Thoracic aorta (tissue), 2 donors: ENCODE results near the gene GNAS. TPM values are rescaled to one million over a fixed set of nuclear protein-coding genes. Genes with fewer than 3 reads are reported as not detected.
A peak's percentile ranks its signal among the peaks of the same experiment; 100 is the strongest.

ENCODE experiments used
- ATAC-seq: fragments of 150-250 bp; one replicate; pipeline ENCODE4 v1.8.0; 2017; ENCODE audit warnings: low read depth; ENCODE audit not compliant: insufficient number of reproducible peaks, low FRiP score
- DNase-seq: peaks from one replicate; pipeline ENCODE4 v3.0.0-alpha.2; 2020; ENCODE audit warnings: low spot score
- H3K27ac ChIP-seq, 2 donors: fragments of 200-600 bp; sonication (generic); 1 replicate in 1 of 2; 2 replicates in 1 of 2; pipeline ENCODE4 v1.5.1; 2016; ENCODE audit warnings: mild to moderate bottlenecking in 2 of 2, moderate library complexity in 2 of 2
- H3K27me3 ChIP-seq: fragments of 200-600 bp; sonication (generic); replicated peaks from 2 replicates; pipeline ENCODE4 v1.6.0; 2016; ENCODE audit warnings: mild to moderate bottlenecking; ENCODE audit not compliant: insufficient read depth
- H3K36me3 ChIP-seq: fragments of 200-600 bp; sonication (generic); one replicate; pipeline ENCODE4 v1.5.1; 2016
- H3K4me1 ChIP-seq, 2 donors: fragments of 200-600 bp; sonication (generic); 1 replicate in 1 of 2; 2 replicates in 1 of 2; pipeline versions ENCODE4 v1.5.1 to v1.6.0; 2016; ENCODE audit warnings: low read depth in 2 of 2, mild to moderate bottlenecking in 1 of 2; ENCODE audit not compliant: control insufficient read depth in 1 of 2
- H3K4me3 ChIP-seq: fragments of 200-600 bp; sonication (generic); 2 replicates; pipeline ENCODE4 v1.5.1; 2016; ENCODE audit warnings: mild to moderate bottlenecking
- H3K9me3 ChIP-seq: fragments of 200-600 bp; sonication (generic); 2 replicates; pipeline ENCODE4 v1.5.1; 2016
- total RNA-seq, 2 donors: library from RNA; depleted of rRNA; stranded (reverse); fragments of >200 nt; gene quantifications; one replicate each; pipeline versions ENCODE4 v1.1.0 to v1.2.3, GENCODE V29; 2016
- TF ChIP-seq, protein P1 (sequence below): fragments of 200-600 bp; sonication (generic); IDR thresholded peaks from one replicate; pipeline ENCODE4 v1.5.1; 2019; ENCODE audit warnings: antibody characterized with exemption

Gene GNAS
- 100 to 1,000 TPM; 742 to 943 TPM for total RNA-seq

DNA sequence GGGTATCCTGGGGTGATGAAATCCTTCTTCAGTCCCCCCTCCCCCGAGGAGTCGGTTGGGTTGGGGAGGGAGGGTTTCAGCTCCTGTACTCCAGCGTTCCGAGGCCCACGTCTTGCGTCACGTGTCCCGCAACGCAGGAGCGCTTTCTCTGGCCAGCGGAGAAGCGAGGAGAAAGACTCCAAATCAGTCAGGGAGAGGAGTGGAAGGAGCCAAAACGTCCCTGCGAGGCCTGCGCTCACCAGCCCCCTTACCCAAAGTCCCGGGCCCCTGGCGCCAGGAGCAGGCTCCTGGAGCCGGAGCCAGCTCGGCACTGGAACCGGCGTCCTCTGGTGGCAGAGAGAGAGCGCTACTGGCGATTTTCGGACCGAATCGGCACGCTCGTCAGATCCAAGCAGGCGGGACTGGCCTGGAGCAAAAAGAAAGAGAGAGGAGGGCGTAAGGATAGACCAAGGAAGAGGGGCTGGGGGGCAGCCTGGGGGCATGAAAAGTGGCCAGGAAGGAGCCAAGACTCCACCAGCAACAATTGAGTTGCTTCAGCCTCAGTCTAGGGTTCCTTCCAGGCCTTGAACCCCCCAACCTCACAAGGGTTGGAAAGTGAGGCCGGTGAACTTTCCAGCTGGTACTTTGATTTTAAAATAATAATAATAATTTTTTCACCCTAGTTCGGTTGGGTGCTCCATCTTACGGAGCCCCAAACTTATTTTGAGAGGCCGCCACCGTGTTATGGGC, at the start of gene GNAS:
Gene GNAS (plus strand): TSS at position 174 of the 729 bp plus-strand sequence.
- TF ChIP-seq, protein P1, sequence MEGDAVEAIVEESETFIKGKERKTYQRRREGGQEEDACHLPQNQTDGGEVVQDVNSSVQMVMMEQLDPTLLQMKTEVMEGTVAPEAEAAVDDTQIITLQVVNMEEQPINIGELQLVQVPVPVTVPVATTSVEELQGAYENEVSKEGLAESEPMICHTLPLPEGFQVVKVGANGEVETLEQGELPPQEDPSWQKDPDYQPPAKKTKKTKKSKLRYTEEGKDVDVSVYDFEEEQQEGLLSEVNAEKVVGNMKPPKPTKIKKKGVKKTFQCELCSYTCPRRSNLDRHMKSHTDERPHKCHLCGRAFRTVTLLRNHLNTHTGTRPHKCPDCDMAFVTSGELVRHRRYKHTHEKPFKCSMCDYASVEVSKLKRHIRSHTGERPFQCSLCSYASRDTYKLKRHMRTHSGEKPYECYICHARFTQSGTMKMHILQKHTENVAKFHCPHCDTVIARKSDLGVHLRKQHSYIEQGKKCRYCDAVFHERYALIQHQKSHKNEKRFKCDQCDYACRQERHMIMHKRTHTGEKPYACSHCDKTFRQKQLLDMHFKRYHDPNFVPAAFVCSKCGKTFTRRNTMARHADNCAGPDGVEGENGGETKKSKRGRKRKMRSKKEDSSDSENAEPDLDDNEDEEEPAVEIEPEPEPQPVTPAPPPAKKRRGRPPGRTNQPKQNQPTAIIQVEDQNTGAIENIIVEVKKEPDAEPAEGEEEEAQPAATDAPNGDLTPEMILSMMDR, result peak; percentile 43
- peaks cover 5 to 21% of the 10 kb centered on the region in 2 donors for H3K4me1 ChIP-seq
- H3K9me3 ChIP-seq, result no peaks in the 10 kb centered on the region
- no peak for ATAC-seq
- DNase-seq, result no peak
- H3K27ac ChIP-seq, result no peak within 1 kb of the TSS
- peak within 1 kb of the TSS; percentile 60 for H3K4me3 ChIP-seq
- H3K36me3 ChIP-seq, result no peaks in the 10 kb centered on the region
- peaks cover 6% of the 10 kb centered on the region for H3K27me3 ChIP-seq

DNA sequence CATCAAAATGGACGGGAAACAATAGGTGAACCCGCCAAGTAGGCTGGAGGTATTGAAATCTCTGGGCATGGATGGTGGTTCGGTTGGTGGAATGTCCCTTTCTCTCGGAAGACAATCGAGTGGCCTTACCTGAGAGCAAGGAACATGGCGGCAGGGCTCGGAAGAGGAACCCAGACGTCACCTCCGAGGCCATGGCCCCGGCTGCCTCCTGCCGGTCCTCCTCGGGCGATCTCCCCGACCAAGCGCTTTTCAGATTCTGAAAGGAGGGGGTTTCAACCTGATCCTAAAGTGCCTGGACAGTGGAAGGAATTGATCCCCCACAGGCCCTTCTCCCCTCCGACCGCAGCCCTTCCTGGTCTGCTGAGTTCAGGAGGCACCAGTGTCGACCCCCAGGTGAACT, 49.0 kb upstream of the GNAS start:
- Histone ChIP-seq H3K36me3 (no peaks in the 10 kb centered on the region), H3K4me1 (no peaks in the 10 kb centered on the region), H3K27ac (no peak overlapping the region), H3K4me3 (no peak overlapping the region), H3K27me3 (no peaks in the 10 kb centered on the region), H3K9me3 (no peaks in the 10 kb centered on the region)
- ATAC-seq (no peak), DNase-seq (no peak)
- TF ChIP-seq, protein P1, result no peak

DNA sequence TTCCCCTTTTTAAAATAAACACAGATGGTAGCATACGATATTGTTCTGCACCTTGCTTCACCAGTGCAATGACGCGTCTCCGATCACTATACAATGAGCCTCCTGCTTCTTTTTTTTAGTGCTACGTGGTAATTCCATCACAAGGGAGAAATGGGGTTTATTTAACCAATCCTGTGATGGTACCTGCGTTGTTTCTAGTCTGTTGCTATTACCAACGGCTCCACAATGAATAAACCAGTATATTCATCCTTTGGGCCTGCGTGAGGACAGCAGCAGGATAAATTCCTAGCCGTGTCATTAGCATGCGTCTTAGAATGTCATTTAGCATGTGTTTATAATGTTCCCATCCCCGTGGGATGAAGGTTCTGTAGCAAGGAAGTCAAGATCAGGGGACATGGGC, 44.7 kb upstream of the GNAS start:
- DNase-seq, result no peak
- Histone ChIP-seq H3K27ac (no peak overlapping the region), H3K9me3 (no peaks in the 10 kb centered on the region), H3K4me1 (no peaks in the 10 kb centered on the region), H3K4me3 (no peak overlapping the region), H3K27me3 (no peaks in the 10 kb centered on the region), H3K36me3 (no peaks in the 10 kb centered on the region)
- no peak for ATAC-seq
- TF ChIP-seq, protein P1, result no peak

DNA sequence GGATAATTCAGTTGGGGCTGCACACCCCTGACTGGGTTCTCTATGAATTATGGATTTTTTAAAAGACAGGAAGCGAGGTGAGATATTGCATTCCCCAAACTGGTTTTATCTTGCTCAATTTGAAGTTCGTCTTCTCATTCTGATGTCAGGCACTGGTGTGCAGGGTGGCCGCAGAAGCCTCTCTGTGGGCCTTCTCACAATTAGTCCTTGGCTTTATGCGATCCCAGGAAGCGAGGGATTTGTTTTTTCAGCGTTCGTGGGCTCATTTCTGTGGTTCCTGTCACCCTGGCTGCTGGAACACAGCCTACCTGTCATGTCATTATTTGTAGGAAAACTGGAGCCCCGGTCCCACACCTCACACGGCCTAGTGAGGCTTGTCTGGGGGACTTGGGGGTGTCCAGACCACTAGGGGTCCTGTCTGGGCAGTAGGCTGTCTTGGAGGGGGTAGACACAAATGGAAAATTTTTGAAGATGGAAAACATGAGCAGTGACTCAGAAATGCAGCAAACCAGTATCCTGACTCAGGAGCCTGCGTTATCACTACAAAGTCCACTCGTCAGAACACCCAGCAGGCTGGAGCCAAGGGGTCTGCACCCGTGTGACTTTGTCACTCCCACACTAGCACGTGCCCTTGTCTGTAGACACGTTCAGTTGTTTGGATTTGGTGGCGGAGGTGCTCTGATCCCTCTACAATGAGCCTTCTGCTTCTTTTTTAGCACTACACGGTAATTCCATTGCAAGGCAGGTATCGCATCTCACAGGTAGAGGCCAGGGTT, 44.1 kb upstream of the GNAS start:
- Histone ChIP-seq H3K27me3 (no peaks in the 10 kb centered on the region), H3K27ac (no peak overlapping the region), H3K4me3 (no peak overlapping the region), H3K9me3 (no peaks in the 10 kb centered on the region), H3K4me1 (no peaks in the 10 kb centered on the region), H3K36me3 (no peaks in the 10 kb centered on the region)
- TF ChIP-seq, protein P1, result no peak
- ATAC-seq (no peak), DNase-seq (no peak)

DNA sequence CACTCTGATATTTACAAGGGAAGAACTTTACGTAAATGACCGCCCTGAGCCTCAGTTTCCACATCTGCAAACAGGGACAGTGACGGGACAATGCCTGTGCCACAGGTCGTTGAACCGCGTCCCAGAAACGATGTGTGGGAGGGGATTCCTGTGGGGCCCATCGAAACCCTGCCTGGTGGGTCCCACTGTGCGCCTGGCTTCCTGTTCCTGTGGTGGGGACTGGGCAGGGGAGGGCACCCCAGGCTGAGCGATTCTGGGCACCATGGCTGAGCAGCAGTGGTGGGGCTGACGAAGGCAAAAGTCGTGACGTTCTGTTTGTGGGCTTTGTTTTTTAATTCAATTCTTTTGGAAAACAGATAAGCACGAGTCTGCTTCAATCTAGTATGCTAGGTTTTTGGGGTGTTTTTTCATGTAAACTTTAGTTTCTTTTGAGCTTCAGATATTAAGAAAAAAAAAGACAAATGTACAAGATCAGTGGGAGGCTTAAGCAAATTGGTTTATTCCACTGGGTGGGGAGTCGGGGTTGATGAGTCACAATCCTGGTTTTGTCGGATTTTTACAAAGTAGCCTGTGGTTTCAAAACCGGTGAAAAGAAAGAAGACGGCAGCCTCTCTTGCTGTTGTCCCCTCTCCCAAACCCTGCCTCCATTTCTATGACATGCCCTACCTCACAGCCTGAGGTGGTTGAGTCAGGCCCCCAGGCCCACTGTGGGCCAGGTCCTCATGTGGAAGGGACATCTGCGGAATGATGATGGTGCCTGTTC, 42.2 kb upstream of the GNAS start:
- Histone ChIP-seq H3K27me3 (no peaks in the 10 kb centered on the region), H3K36me3 (no peaks in the 10 kb centered on the region), H3K27ac (no peak overlapping the region), H3K4me3 (no peak overlapping the region), H3K9me3 (no peaks in the 10 kb centered on the region), H3K4me1 (no peaks in the 10 kb centered on the region)
- TF ChIP-seq, protein P1, result no peak
- DNase-seq, result no peak
- no peak for ATAC-seq
